CD4-positive, alpha-beta T cell (primary cell): ENCODE data around the gene NOXA1. TPM values are rescaled to one million over a fixed set of nuclear protein-coding genes. Genes with fewer than 3 reads are reported as not detected.

Experiments
- ATAC-seq: fragments of 200-7000 bp; cut with Tn5 transposase; one replicate; pipeline ENCODE4 v1.10.0; 2022; ENCODE audit warnings: mild to moderate bottlenecking; ENCODE audit not compliant: poor library complexity
- CTCF ChIA-PET: fragments of 350-600 bp; sonication (Branson Sonifier 250); formaldehyde crosslinking; loops from one replicate; lab custom pipeline; 2021; ENCODE audit warnings: antibody characterized with exemption, inconsistent platforms; lab: Charles Lee
- POLR2A ChIA-PET: fragments of 350-600 bp; sonication (Branson Sonifier 250); formaldehyde crosslinking; loops from one replicate; lab custom pipeline; 2021; ENCODE audit warnings: antibody characterized with exemption, inconsistent platforms; lab: Charles Lee
- DNase-seq, 14 experiments: peaks; one replicate each; pipeline ENCODE4 v3.0.0-alpha.2; 2013 to 2020; ENCODE audit warnings: mixed read lengths in 2 of 14
- H3K27ac ChIP-seq, 2 donors: one replicate each; pipeline versions ENCODE4 v1.5.1 to v1.7.0; 2013; ENCODE audit warnings: low read length in 2 of 2, low read depth in 1 of 2, mild to moderate bottlenecking in 1 of 2
- H3K27me3 ChIP-seq, 2 experiments: 1 replicate in 1 of 2; 2 replicates in 1 of 2; pipeline versions ENCODE4 v1.6.1 to v1.7.0; 2013; ENCODE audit warnings: low read length in 2 of 2, control low read depth in 1 of 2, mild to moderate bottlenecking in 1 of 2, moderate library complexity in 1 of 2; ENCODE audit not compliant: insufficient read depth in 2 of 2, control insufficient read depth in 1 of 2
- H3K36me3 ChIP-seq: one replicate; pipeline ENCODE4 v1.6.1; 2013; ENCODE audit warnings: low read length, control low read depth; ENCODE audit not compliant: insufficient read depth
- H3K4me1 ChIP-seq: one replicate; pipeline ENCODE4 v1.6.1; 2013; ENCODE audit warnings: low read length, control low read depth; ENCODE audit not compliant: insufficient read depth
- H3K4me3 ChIP-seq: one replicate; pipeline ENCODE4 v1.5.1; 2013; ENCODE audit warnings: mild to moderate bottlenecking, low read length, moderate library complexity
- H3K9me3 ChIP-seq, 2 experiments: 1 replicate in 1 of 2; 2 replicates in 1 of 2; pipeline versions ENCODE4 v1.6.1 to v1.7.0; 2013; ENCODE audit warnings: low read length in 2 of 2, mild to moderate bottlenecking in 2 of 2, control low read depth in 1 of 2, moderate library complexity in 1 of 2; ENCODE audit not compliant: control insufficient read depth in 1 of 2, insufficient read depth in 1 of 2
- H3K27ac Mint-ChIP-seq: one replicate; pipeline ENCODE4 v1.8.0; 2020; ENCODE audit warnings: mixed read lengths
- H3K27me3 Mint-ChIP-seq: one replicate; pipeline ENCODE4 v1.8.0; 2021; ENCODE audit warnings: mixed read lengths
- H3K36me3 Mint-ChIP-seq: one replicate; pipeline ENCODE4 v1.8.0; 2021; ENCODE audit warnings: low read depth, mixed read lengths
- H3K4me1 Mint-ChIP-seq: one replicate; pipeline ENCODE4 v1.8.0; 2021; ENCODE audit warnings: low read depth, mixed read lengths
- H3K4me3 Mint-ChIP-seq: one replicate; pipeline ENCODE4 v1.8.0; 2020; ENCODE audit warnings: mild to moderate bottlenecking, mixed read lengths
- H3K9me3 Mint-ChIP-seq: one replicate; pipeline ENCODE4 v1.8.0; 2020; ENCODE audit warnings: mixed read lengths
- CTCF ChIP-seq: fragments of 200-600 bp; IDR thresholded peaks from one replicate; pipeline ENCODE4 v1.8.0; 2022; ENCODE audit warnings: antibody characterized with exemption, mild to moderate bottlenecking
- intact Hi-C, 2 experiments: fragments of 100-400 bp; cut with DNase I in 1 of 2; cut with micrococcal nuclease in 1 of 2; formaldehyde crosslinking; loops; one replicate each; pipeline versions ENCODE4 v1.15.1 to v1.9.0; 2023 to 2025; cut with DNase I, micrococcal nuclease
- total RNA-seq, 174 experiments: library from RNA in 2 of 174; stranded (reverse) in 2 of 174; gene quantifications; one replicate each; pipeline ENCODE4 v1.2.3 and lab custom pipeline; 2021 to 2026

Gene NOXA1
- total RNA-seq, 2 experiments from 2014 or later, result 6.7 to 7.7 TPM

- Histone ChIP-seq H3K27me3 (no peaks in the 10 kb centered on the region), H3K36me3 (peaks cover 4% of the 10 kb centered on the region), H3K9me3 (peaks cover 0 to 5% of the 10 kb centered on the region in 2 experiments), H3K4me3 (no peak overlapping the region), H3K4me1 (no peaks in the 10 kb centered on the region), H3K27ac (no peak overlapping the region)
- no peaks in the 10 kb centered on the region for H3K9me3 Mint-ChIP-seq
- no peak for ATAC-seq
- no peak for DNase-seq
- no peak for TF ChIP-seq CTCF
- no peak overlapping the region for H3K4me3 Mint-ChIP-seq
- H3K4me1 Mint-ChIP-seq, result no peaks in the 10 kb centered on the region
- no peak overlapping the region for H3K27ac Mint-ChIP-seq
- no peaks in the 10 kb centered on the region for H3K36me3 Mint-ChIP-seq
- intact Hi-C loops, result no loop called here
- ChIA-PET CTCF (no interaction called here), POLR2A (no interaction called here)
- H3K27me3 Mint-ChIP-seq, result no peaks in the 10 kb centered on the region
These were observed 27.6 kb upstream of the NOXA1 start for GRCh38 chr9:137395666-137396010.

GRCh38 chr9:137396227-137396626 is 27.0 kb upstream of the NOXA1 start:
- H3K27ac Mint-ChIP-seq, result no peak overlapping the region
- no peaks in the 10 kb centered on the region for H3K27me3 Mint-ChIP-seq
- H3K9me3 ChIP-seq, result peaks cover 0 to 5% of the 10 kb centered on the region in 2 experiments
- no peak overlapping the region for H3K4me3 Mint-ChIP-seq
- no peak for TF ChIP-seq CTCF
- DNase-seq, result no peak
- no peak overlapping the region for H3K4me3 ChIP-seq
- H3K4me1 Mint-ChIP-seq, result no peaks in the 10 kb centered on the region
- no peaks in the 10 kb centered on the region for H3K36me3 Mint-ChIP-seq
- H3K27ac ChIP-seq, result no peak overlapping the region
- no peaks in the 10 kb centered on the region for H3K9me3 Mint-ChIP-seq
- no peak for ATAC-seq
- peaks cover 4% of the 10 kb centered on the region for H3K36me3 ChIP-seq
- no peaks in the 10 kb centered on the region for H3K27me3 ChIP-seq
- H3K4me1 ChIP-seq, result no peaks in the 10 kb centered on the region
- intact Hi-C loops, result no loop called here
- CTCF ChIA-PET, result no interaction called here
- POLR2A ChIA-PET, result no interaction called here

GRCh38 chr9:137396634-137397367 is 26.4 kb upstream of the NOXA1 start:
- Mint-ChIP-seq H3K27me3 (no peaks in the 10 kb centered on the region), H3K27ac (no peak overlapping the region), H3K36me3 (no peaks in the 10 kb centered on the region), H3K9me3 (no peaks in the 10 kb centered on the region), H3K4me1 (no peaks in the 10 kb centered on the region), H3K4me3 (no peak overlapping the region)
- Histone ChIP-seq H3K9me3 (peaks cover 0 to 5% of the 10 kb centered on the region in 2 experiments), H3K4me3 (no peak overlapping the region), H3K27me3 (no peaks in the 10 kb centered on the region), H3K4me1 (no peaks in the 10 kb centered on the region), H3K36me3 (peaks cover 4% of the 10 kb centered on the region), H3K27ac (no peak overlapping the region)
- no peak for TF ChIP-seq CTCF
- ChIA-PET CTCF (no interaction called here), POLR2A (no interaction called here)
- no peak for ATAC-seq
- no peak for DNase-seq
- intact Hi-C loops, result no loop called here
